Measurements from ENCODE around the gene FBXO11. TPM values are rescaled to one million over a fixed set of nuclear protein-coding genes. Genes with fewer than 3 reads are reported as not detected.

FBXO11 gene
- total RNA-seq, 1 donor from 2014 or later, result 35.8 TPM

Small RNA genes lying within 50 kb of the gene (small RNA-seq; reads per million reads assigned to genes)
- gene RF00026 (not detected), gene RPL36AP15 (not detected)

Other genes starting within 250 kb of the FBXO11 start
- gene MSH6, start 123.4 kb downstream of the FBXO11 start, total RNA-seq, result 38.8 TPM